CD4-positive, alpha-beta T cell treated with Interleukin-15 for 1 hour (primary cell): ENCODE measurements around the gene ANGPTL4.

Experiments
- DNase-seq: peaks from one replicate; pipeline ENCODE4 v3.0.0-alpha.2; 2020

ANGPTL4 gene

DNA sequence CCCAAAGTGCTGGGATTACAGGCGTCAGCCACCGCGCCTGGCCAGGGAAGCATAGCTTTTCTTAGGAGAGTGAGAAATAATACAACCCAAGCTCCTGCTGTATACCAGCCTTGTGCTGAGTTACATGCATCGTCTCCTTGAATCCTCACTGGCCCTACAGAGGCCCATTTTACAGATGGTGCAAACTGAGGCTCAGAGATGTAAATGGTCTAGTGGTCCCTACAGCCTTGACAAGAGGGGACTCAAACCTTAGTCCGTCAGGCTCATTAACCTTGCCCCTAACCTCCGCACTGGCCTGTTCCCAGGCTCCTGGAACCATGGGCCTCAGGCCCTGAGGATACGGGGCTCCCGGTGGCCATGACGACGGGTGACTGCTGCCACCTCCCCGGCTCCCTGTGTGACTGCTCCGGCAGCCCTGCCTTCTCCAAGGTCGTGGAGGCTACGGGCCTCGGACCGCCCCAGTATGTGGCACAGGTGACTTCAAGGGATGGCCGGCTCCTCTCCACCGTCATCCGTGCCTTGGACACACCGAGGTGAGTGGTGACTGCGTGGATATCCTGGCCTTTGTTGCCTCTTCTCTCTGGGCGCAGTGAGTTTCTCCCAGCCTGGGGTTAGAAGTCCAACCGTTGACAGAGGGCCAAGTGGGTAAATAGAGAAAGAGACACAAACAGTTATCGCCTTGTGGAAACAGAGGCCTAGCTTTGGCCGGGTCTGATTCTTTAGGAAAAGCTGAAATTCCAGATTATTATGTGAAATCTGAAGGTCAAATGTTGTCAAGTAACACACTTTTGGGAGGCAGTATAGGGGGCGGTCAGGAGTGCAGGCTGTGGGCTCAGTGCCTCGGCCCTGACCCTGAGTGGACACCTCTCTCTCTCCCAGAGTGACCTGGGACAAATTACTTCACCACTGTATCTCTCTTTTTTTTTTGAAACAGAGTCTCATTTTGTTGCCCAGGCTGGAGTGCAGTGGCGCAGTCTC is 57.8 kb downstream of the ANGPTL4 start:
- no peak for DNase-seq

DNA sequence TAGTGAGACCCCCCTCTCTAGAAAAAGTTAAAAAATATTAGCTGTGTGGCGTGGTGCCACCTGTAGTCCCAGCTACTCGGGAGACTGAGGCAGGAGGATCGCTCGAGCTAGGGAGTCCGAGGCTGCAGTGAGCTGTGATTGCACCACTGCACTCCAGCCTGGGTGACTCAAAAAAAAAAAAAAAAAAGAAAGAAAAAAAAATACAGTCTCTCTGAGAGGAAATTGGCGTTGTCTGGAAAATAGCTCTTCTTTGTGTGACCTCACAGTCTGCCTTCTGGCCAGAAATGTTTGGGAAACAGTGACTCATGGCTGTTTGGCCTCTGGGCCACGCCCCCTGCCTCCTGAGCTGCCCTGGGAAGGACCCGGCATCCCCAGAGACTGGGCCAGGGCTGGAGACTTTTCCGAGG is 59.9 kb downstream of the ANGPTL4 start:
- peak; percentile 70 for DNase-seq
